Activated T-cell treated with anti-CD3 and anti-CD28 coated beads, Interleukin-2, amount 50 U/mL, for 4 hours (primary cell): ENCODE measurements around the gene CACNA1H. TPM values are rescaled to one million over a fixed set of nuclear protein-coding genes. Genes with fewer than 3 reads are reported as not detected.

Experiments
- ATAC-seq, 2 donors: fragments of 200-7000 bp; cut with Tn5 transposase; one replicate each; pipeline ENCODE4 v1.10.0; 2021
- DNase-seq: peaks from one replicate; pipeline ENCODE4 v3.0.0-alpha.2; 2020
- H3K27me3 Mint-ChIP-seq: one replicate; pipeline ENCODE4 v1.8.0; 2021; ENCODE audit warnings: low read depth, mixed read lengths
- H3K36me3 Mint-ChIP-seq: one replicate; pipeline ENCODE4 v1.8.0; 2022; ENCODE audit warnings: mixed read lengths; ENCODE audit not compliant: insufficient read depth
- H3K4me1 Mint-ChIP-seq: one replicate; pipeline ENCODE4 v1.8.0; 2021; ENCODE audit warnings: low read depth, mixed read lengths
- H3K4me3 Mint-ChIP-seq: one replicate; pipeline ENCODE4 v1.8.0; 2021; ENCODE audit warnings: mild to moderate bottlenecking, moderate library complexity, mixed read lengths
- H3K9me3 Mint-ChIP-seq: one replicate; pipeline ENCODE4 v1.8.0; 2021; ENCODE audit warnings: mixed read lengths
- total RNA-seq, 3 donors: library from RNA; stranded (reverse); gene quantifications; one replicate each; pipeline ENCODE4 v1.2.1, GENCODE V29; 2021

The CACNA1H gene
- total RNA-seq, 3 donors from 2014 or later = 0.34 to 0.51 (median 0.41) TPM

GRCh38 chr16:1216296-1216619 lies 63.4 kb downstream of the CACNA1H start:
- DNase-seq = no peak
- Mint-ChIP-seq H3K9me3 (no peaks in the 10 kb centered on the region), H3K27me3 (no peaks in the 10 kb centered on the region), H3K4me3 (no peak overlapping the region), H3K4me1 (no peaks in the 10 kb centered on the region), H3K36me3 (no peaks in the 10 kb centered on the region)
- no peak for ATAC-seq

- no peaks in the 10 kb centered on the region for H3K27me3 Mint-ChIP-seq
- no peaks in the 10 kb centered on the region for H3K36me3 Mint-ChIP-seq
- H3K9me3 Mint-ChIP-seq = no peaks in the 10 kb centered on the region
- H3K4me3 Mint-ChIP-seq = no peak overlapping the region
- H3K4me1 Mint-ChIP-seq = no peaks in the 10 kb centered on the region
- no peak for DNase-seq
- no peak for ATAC-seq
These were observed 63.9 kb downstream of the CACNA1H start for GRCh38 chr16:1216681-1217400.

DNA sequence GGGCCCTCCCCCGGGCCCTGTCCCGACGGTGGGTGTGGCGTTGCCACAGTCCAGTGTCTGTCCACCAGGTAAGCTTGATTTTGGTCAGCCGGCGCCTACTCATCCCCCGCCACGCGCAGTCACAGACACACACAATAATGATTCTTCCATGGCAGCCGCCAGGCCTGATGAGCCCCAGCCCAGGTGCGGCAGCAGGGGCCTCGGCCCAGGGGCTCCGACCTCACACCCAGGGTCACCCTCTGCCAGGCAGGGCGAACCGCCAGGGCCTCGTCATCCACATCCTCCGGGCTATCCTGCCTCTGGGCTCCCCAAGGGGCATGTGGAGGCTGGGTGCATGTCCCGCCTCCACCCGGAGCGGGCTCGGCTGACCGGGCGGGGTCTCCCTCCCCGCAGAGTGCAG lies 64.6 kb downstream of the CACNA1H start:
- Mint-ChIP-seq H3K36me3 (no peaks in the 10 kb centered on the region), H3K4me1 (no peaks in the 10 kb centered on the region), H3K27me3 (no peaks in the 10 kb centered on the region), H3K9me3 (no peaks in the 10 kb centered on the region), H3K4me3 (no peak overlapping the region)
- ATAC-seq (no peak), DNase-seq (no peak)

DNA sequence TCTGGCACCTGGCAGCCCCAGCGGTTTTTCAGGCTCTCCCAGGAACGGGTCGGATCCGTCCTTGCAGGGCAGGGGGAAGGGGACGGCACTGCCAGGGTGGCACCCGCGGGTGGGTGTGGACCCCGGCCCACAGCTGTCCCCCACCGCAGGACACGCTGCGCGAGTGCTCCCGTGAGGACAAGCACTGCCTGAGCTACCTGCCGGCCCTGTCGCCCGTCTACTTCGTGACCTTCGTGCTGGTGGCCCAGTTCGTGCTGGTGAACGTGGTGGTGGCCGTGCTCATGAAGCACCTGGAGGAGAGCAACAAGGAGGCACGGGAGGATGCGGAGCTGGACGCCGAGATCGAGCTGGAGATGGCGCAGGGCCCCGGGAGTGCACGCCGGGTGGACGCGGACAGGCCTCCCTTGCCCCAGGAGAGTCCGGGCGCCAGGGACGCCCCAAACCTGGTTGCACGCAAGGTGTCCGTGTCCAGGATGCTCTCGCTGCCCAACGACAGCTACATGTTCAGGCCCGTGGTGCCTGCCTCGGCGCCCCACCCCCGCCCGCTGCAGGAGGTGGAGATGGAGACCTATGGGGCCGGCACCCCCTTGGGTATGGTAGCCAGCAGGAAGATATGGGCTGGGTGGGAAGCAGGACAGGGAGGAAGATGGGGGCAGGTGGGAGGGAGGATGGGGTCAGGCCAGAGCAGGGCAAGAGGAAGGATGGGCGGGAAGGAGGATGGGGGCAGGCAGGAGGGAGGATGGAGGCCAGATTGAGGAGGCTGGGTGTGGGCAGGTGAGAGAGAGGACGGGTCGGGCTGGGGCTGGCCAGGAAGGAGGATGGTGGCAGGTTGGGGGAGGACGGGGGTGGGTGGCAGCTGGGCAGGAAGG lies 65.4 kb downstream of the CACNA1H start:
- ATAC-seq (no peak), DNase-seq (no peak)
- Mint-ChIP-seq H3K36me3 (no peaks in the 10 kb centered on the region), H3K4me3 (no peak overlapping the region), H3K4me1 (no peaks in the 10 kb centered on the region), H3K27me3 (no peaks in the 10 kb centered on the region), H3K9me3 (no peaks in the 10 kb centered on the region)

DNA sequence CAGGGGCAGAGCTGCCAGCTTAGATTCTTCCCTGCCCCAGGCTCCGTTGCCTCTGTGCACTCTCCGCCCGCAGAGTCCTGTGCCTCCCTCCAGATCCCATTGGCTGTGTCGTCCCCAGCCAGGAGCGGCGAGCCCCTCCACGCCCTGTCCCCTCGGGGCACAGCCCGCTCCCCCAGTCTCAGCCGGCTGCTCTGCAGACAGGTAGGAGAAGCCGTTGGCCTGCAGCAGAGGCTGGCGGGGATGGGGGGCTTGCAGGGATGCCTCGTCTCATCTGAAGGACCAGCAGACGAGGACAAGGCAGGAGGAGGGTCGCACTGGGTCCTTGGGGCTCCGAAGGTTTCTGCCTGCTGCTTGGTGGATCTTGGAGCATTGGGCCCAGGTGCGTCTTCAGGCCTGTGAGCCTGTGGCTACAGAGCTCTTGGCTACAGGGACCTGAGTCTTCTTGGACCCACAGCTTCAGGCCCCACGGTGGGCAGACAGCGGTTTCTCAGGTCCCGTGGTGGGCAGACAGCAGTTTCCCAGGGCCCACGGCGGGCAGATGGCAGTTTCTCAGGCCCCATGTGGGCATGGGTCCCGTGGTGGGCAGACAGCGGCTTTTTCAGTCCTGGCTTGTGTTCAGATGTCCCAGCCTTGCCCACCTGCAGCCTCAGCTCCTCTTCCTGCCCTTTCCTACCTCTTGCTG lies 66.2 kb downstream of the CACNA1H start:
- H3K9me3 Mint-ChIP-seq = no peaks in the 10 kb centered on the region
- no peaks in the 10 kb centered on the region for H3K36me3 Mint-ChIP-seq
- ATAC-seq (no peak), DNase-seq (no peak)
- no peak overlapping the region for H3K4me3 Mint-ChIP-seq
- peaks cover 2% of the 10 kb centered on the region for H3K27me3 Mint-ChIP-seq
- H3K4me1 Mint-ChIP-seq = no peaks in the 10 kb centered on the region

DNA sequence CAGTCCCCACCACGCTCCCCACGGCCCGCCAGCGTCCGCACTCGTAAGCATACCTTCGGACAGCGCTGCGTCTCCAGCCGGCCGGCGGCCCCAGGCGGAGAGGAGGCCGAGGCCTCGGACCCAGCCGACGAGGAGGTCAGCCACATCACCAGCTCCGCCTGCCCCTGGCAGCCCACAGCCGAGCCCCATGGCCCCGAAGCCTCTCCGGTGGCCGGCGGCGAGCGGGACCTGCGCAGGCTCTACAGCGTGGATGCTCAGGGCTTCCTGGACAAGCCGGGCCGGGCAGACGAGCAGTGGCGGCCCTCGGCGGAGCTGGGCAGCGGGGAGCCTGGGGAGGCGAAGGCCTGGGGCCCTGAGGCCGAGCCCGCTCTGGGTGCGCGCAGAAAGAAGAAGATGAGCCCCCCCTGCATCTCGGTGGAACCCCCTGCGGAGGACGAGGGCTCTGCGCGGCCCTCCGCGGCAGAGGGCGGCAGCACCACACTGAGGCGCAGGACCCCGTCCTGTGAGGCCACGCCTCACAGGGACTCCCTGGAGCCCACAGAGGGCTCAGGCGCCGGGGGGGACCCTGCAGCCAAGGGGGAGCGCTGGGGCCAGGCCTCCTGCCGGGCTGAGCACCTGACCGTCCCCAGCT lies 67.3 kb downstream of the CACNA1H start:
- H3K36me3 Mint-ChIP-seq = no peaks in the 10 kb centered on the region
- H3K27me3 Mint-ChIP-seq = peaks cover 2% of the 10 kb centered on the region
- DNase-seq (no peak), ATAC-seq (no peak)
- no peaks in the 10 kb centered on the region for H3K4me1 Mint-ChIP-seq
- H3K9me3 Mint-ChIP-seq = no peaks in the 10 kb centered on the region
- H3K4me3 Mint-ChIP-seq = no peak overlapping the region

DNA sequence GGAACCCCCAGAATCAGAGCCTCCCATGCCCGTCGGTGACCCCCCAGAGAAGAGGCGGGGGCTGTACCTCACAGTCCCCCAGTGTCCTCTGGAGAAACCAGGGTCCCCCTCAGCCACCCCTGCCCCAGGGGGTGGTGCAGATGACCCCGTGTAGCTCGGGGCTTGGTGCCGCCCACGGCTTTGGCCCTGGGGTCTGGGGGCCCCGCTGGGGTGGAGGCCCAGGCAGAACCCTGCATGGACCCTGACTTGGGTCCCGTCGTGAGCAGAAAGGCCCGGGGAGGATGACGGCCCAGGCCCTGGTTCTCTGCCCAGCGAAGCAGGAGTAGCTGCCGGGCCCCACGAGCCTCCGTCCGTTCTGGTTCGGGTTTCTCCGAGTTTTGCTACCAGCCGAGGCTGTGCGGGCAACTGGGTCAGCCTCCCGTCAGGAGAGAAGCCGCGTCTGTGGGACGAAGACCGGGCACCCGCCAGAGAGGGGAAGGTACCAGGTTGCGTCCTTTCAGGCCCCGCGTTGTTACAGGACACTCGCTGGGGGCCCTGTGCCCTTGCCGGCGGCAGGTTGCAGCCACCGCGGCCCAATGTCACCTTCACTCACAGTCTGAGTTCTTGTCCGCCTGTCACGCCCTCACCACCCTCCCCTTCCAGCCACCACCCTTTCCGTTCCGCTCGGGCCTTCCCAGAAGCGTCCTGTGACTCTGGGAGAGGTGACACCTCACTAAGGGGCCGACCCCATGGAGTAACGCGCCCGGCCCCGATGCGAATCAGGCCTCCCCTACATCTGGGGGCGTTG lies 68.1 kb downstream of the CACNA1H start:
- H3K4me1 Mint-ChIP-seq = no peaks in the 10 kb centered on the region
- H3K27me3 Mint-ChIP-seq = peaks cover 2% of the 10 kb centered on the region
- no peak for ATAC-seq
- no peak for DNase-seq
- no peak overlapping the region for H3K4me3 Mint-ChIP-seq
- no peaks in the 10 kb centered on the region for H3K36me3 Mint-ChIP-seq
- no peaks in the 10 kb centered on the region for H3K9me3 Mint-ChIP-seq

GRCh38 chr16:1221628-1222552 lies 69.0 kb downstream of the CACNA1H start:
- no peak for ATAC-seq
- Mint-ChIP-seq H3K9me3 (no peaks in the 10 kb centered on the region), H3K4me3 (no peak overlapping the region)

GRCh38 chr16:1222553-1223354 lies 69.8 kb downstream of the CACNA1H start:
- no peaks in the 10 kb centered on the region for H3K9me3 Mint-ChIP-seq
- peaks cover 5% of the 10 kb centered on the region for H3K27me3 Mint-ChIP-seq
- H3K4me1 Mint-ChIP-seq = no peaks in the 10 kb centered on the region
- H3K4me3 Mint-ChIP-seq = no peak overlapping the region
- ATAC-seq (no peak), DNase-seq (no peak)
- H3K36me3 Mint-ChIP-seq = no peaks in the 10 kb centered on the region

More at GRCh38 chr16:1221628-1222552, 69.0 kb downstream of the CACNA1H start:
- H3K27me3 Mint-ChIP-seq = peaks cover 2% of the 10 kb centered on the region
- no peaks in the 10 kb centered on the region for H3K36me3 Mint-ChIP-seq
- DNase-seq = no peak
- H3K4me1 Mint-ChIP-seq = no peaks in the 10 kb centered on the region

DNA sequence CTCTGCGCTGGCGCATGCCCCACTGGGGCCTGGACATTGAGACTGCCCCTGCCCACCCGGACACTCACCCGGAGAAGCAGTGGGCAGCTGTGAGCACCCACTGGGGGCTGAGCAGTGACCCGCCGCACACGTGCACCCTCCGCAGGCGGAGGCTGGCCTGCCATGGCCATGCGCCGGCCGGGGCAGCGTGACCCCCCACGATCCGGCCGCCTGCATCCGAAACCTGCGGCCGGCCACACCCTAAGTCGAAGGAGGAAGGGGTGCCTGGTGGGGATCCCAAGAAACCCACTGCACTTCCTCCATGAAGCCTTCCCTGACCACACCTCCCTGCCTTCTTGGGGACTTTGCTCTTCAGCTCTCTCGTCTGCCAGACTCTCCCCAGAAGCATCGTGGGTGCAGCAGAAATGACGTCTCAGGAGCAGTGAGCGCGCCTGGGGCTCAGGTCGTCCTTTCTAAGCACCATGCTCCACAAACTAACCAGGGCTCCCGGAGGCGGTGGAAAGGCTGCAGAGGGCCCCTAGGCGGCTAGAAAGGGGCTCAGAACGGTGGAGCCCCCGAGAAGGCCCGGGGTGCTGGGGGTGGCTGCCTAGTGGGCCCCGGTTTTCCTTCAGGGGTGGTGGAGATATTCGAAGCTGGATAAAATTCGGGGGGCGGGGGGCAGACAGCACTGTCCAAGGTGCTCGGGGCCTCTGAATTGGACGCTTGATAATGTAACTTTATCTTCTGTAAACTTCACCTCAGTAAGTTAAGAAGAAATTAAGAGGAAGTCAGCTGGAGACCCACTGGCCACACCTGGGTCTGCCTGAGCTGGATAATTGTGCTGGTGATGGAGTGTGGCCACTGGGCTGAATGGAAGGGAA lies 70.7 kb downstream of the CACNA1H start:
- no peaks in the 10 kb centered on the region for H3K36me3 Mint-ChIP-seq
- no peak for ATAC-seq
- no peaks in the 10 kb centered on the region for H3K4me1 Mint-ChIP-seq
- H3K9me3 Mint-ChIP-seq = no peaks in the 10 kb centered on the region
- peak; percentile 4 for DNase-seq
- peaks cover 5% of the 10 kb centered on the region for H3K27me3 Mint-ChIP-seq
- H3K4me3 Mint-ChIP-seq = no peak overlapping the region

- H3K4me3 Mint-ChIP-seq = no peak overlapping the region
These were observed 71.7 kb downstream of the CACNA1H start for GRCh38 chr16:1224558-1224957.

DNA sequence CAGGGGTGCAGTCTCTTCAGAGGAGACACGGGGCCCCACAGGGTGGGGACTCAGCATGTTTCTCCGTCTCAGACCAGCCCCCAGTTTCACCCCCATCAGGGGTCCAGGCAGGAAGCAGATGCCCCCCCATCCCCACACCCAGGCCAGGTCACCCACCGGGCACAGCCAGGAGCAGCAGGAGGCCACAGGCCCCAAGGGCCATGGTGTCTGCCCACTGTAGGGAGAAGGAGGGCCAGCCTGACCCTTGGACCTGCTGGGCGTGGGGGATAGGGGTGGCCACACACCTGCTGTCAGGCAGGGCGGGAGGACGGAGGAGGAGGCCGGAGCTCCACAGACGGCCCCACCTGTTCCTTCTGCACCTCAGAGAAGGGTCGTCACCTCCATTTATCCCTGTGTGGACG lies 72.1 kb downstream of the CACNA1H start, which contains the start of gene TPSG1:
Gene TPSG1 (minus strand): TSS at position 218 of the 401 bp plus-strand sequence. CDS start 16 bp downstream, at position 202.
- Mint-ChIP-seq H3K4me1 (no peaks in the 10 kb centered on the region), H3K27me3 (peaks cover 5% of the 10 kb centered on the region), H3K9me3 (no peaks in the 10 kb centered on the region), H3K36me3 (no peaks in the 10 kb centered on the region), H3K4me3 (no peak within 1 kb of the TSS)
- DNase-seq (peak; percentile 3), ATAC-seq (no peak)

More at GRCh38 chr16:1224558-1224957, 71.7 kb downstream of the CACNA1H start:
- peak; percentile 2 for DNase-seq
- H3K36me3 Mint-ChIP-seq = no peaks in the 10 kb centered on the region
- ATAC-seq = no peak
- H3K9me3 Mint-ChIP-seq = no peaks in the 10 kb centered on the region
- no peaks in the 10 kb centered on the region for H3K4me1 Mint-ChIP-seq
- peaks cover 5% of the 10 kb centered on the region for H3K27me3 Mint-ChIP-seq
